Embryonic facial prominence (tissue), 1 donor: ENCODE results near the gene PCDHB1.

ENCODE experiments used
- DNase-seq: peaks from one replicate; pipeline ENCODE4 v3.0.0-alpha.2; 2016; ENCODE audit errors: extremely low spot score

PCDHB1 gene, protein sequence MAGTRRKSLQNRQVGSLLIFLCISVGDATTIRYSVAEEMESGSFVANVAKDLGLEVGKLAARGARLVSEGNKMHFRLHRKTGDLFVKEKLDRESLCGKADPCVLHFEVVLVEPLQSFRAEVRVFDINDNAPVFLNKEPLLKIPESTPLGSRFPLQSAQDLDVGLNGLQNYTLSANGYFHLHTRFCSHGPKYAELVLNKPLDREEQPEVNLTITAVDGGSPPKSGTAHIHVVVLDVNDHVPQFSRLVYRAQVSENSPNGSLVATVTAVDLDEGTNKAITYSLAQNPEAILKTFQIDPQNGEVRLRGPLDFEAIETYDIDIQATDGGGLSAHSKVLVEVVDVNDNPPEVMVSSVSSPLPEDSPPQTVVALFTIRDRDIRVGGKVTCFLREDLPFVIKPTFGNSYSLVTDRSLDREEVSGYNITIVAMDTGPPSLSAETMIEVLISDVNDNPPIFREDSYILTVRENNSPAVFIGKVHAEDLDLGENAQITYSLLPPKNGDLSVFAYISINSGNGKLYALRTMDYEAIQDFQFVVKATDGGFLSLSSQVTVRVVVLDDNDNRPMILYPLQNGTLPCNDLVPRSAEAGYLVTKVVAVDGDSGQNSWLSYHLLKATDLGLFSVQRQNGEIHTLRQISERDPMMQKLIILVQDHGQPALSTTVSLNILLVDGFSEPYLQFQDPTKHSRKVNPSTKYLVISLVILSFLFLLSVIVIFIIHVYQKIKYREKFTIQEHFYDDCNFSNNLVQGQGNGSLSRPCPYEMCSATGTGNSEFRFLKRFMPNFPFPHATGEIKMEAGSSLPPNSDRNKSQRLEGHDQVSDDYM

GRCh38 chr5:141050622-141051520, at the start of gene PCDHB1:
PCDHB1 (plus strand) TSS chr5:141051374; CDS start chr5:141051471, 97 bp downstream.
- DNase-seq, result no peak

GRCh38 chr5:141001446-141001843, 49.7 kb upstream of the PCDHB1 start:
- no peak for DNase-seq

DNA sequence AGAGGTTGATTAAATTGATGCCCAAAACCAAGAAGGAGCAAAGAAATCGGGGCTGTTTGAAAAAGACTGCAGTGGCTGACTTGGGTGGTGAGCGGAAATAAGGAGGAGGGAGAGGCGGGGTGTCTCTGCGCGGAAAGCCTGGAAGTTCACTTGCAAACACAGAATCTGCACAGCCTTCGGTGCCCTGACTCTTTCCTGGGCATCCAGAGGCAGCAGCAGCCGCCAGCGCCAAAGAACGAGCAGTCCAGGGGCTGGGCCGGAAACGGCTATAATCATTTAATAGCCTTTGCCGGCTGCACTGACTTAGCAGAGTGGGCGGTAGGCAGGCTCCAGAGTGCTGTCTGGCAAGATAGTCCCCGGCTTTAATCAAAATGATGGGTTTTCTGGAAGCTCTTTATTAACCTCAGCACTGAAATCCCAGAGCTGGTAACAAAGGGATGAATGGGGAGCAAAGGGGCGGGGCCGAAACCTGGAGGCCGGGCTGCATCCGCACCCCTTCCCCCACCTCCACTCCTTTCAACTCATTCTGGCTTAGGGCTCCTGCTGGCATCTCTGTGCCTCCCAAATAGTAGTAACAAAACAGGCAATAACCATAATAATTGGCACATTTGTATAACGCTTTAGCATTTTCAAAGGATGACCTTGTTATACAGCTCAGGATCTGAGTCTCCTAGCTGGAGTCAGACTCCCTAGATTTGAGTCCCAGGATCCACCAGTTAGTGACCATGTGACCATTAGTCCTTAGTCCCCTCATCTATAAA, 49.1 kb upstream of the PCDHB1 start:
- no peak for DNase-seq

GRCh38 chr5:141002605-141002965, 48.6 kb upstream of the PCDHB1 start:
- DNase-seq, result no peak

- no peak for DNase-seq
Measured at GRCh38 chr5:141003031-141003430, 48.1 kb upstream of the PCDHB1 start.

- no peak for DNase-seq
Measured at GRCh38 chr5:141003791-141004611, 47.2 kb upstream of the PCDHB1 start.

GRCh38 chr5:141007791-141008190, 43.4 kb upstream of the PCDHB1 start:
- DNase-seq, result no peak

GRCh38 chr5:141010047-141010793, 41.0 kb upstream of the PCDHB1 start:
- DNase-seq, result no peak

DNA sequence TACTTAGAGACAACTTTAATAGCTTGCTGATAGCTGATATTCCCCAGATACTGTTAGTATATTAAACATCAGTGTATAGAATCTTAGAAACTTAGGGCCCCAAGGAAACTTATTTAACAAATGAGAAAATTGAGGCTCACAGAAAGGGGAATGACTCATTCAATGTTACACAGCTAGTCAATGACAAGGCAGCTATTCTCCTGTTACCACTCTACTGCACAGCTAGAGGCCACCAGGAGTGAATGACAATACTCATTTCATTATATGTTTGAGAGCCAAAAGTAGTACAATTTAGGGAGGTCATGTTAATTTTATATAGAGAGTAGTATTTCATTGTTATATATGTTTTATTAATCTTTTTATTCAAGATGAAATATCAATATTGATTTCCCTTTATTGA, 33.2 kb upstream of the PCDHB1 start:
- no peak for DNase-seq

- no peak for DNase-seq
Measured at GRCh38 chr5:141022384-141022783, 28.8 kb upstream of the PCDHB1 start.

DNA sequence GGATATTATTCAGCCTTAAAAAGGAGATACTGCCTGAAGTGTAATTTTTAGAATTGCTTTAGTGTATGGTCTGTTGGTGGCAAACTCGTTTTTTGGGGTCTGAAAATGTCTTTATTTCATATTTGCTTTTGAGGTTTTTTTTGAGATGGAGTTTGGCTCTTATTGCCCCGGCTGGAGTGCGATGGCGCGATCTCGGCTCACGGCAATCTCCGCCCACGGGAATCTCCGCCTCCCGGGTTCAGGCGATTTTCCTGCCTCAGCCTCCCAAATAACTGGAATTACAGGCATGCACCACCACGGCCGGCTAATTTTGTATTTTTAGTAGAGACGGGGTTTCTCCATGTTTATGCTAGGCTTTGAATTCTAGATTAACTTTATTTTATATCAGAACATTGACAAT, 20.2 kb upstream of the PCDHB1 start:
- no peak for DNase-seq

DNA sequence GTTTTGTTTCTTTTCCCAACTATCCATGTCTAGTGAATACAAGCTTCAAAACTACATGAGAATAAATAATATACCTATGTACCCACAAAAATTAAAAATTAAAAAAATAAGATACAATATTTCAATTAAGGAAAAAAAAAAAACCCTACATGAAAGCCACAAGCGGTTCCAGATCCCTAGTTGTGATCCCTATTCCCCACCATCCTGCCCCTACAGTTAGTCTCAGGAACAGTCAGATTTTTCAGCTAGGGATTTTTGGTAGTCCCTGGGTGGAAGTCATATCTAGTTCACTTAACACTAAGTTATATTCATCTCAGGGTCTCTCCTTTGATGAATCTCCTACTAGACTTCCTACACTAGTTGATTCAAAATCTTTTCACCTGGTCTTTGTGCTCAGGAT, 18.5 kb upstream of the PCDHB1 start:
- DNase-seq, result no peak

- no peak for DNase-seq
Measured at GRCh38 chr5:141039061-141039460, 12.1 kb upstream of the PCDHB1 start.

- no peak for DNase-seq
Measured at GRCh38 chr5:141039517-141039916, 11.7 kb upstream of the PCDHB1 start.

GRCh38 chr5:141040093-141040770, 10.9 kb upstream of the PCDHB1 start:
- DNase-seq, result peak; percentile 61

GRCh38 chr5:141040771-141041426, 10.3 kb upstream of the PCDHB1 start:
- DNase-seq, result peak; percentile 81

GRCh38 chr5:141041427-141041785, 9.8 kb upstream of the PCDHB1 start:
- DNase-seq, result no peak

- no peak for DNase-seq
Measured at GRCh38 chr5:141042555-141042954, 8.6 kb upstream of the PCDHB1 start.

- no peak for DNase-seq
Measured at GRCh38 chr5:141051521-141051866, 320 bp downstream of the PCDHB1 start.
